HepG2 (cell line): ENCODE measurements around the gene OPRD1. TPM values are rescaled to one million over a fixed set of nuclear protein-coding genes. Genes with fewer than 3 reads are reported as not detected.

Experiments
- ASH2L ChIP-seq: fragments of 300-600, 200-600 bp; sonication (generic); IDR thresholded peaks from 2 replicates; pipeline ENCODE4 v1.7.0; 2017; ENCODE audit warnings: low read depth, mild to moderate bottlenecking, moderate library complexity, mixed read lengths, low read length; ENCODE audit not compliant: insufficient read length
- ATF7-NPFF ChIP-seq: sonication (generic); formaldehyde crosslinking; IDR thresholded peaks from 2 replicates; pipeline ENCODE4 v1.8.1; 2023; ENCODE audit warnings: mild to moderate bottlenecking, low read depth, missing genetic modification reagents, moderate library complexity
- ATRX ChIP-seq: sonication (generic); formaldehyde crosslinking; IDR thresholded peaks from 2 replicates; pipeline ENCODE4 v1.4.0; 2020; ENCODE audit warnings: missing genetic modification reagents, borderline replicate concordance
- EP300 ChIP-seq, 3 experiments: sonication (generic) in 1 of 3; formaldehyde crosslinking in 1 of 3; IDR thresholded peaks; 2 replicates each; pipeline versions ENCODE4 v1.5.1 to v1.6.1; 2011 to 2020; ENCODE audit warnings: low read depth in 2 of 3, low read length in 2 of 3, borderline replicate concordance in 1 of 3, improper control_type of control experiment in 1 of 3, mild to moderate bottlenecking in 1 of 3, missing genetic modification reagents in 1 of 3, moderate library complexity in 1 of 3
- HBP1 ChIP-seq: IDR thresholded peaks from 2 replicates; pipeline ENCODE4 v1.6.1; 2016; ENCODE audit warnings: low read depth, control low read depth
- HES4 ChIP-seq: sonication (generic); formaldehyde crosslinking; IDR thresholded peaks from 2 replicates; pipeline ENCODE4 v1.9.0; 2021; ENCODE audit warnings: mild to moderate bottlenecking, missing genetic modification reagents, borderline replicate concordance
- HMGXB4 ChIP-seq, 2 experiments: sonication (generic) in 1 of 2; formaldehyde crosslinking in 1 of 2; IDR thresholded peaks; 2 replicates each; pipeline versions ENCODE4 v1.4.0 to v1.6.1; 2018 to 2020; ENCODE audit warnings: missing genetic modification reagents in 2 of 2, borderline replicate concordance in 1 of 2, low read depth in 1 of 2, mild to moderate bottlenecking in 1 of 2, missing biosample characterization in 1 of 2
- KAT8 ChIP-seq: IDR thresholded peaks from 2 replicates; pipeline ENCODE4 v1.6.1; 2016; ENCODE audit warnings: missing genetic modification reagents, missing compliant biosample characterization
- MLX ChIP-seq: IDR thresholded peaks from 2 replicates; pipeline ENCODE4 v1.6.1; 2016
- PHF20 ChIP-seq: sonication (generic); formaldehyde crosslinking; IDR thresholded peaks from 2 replicates; pipeline ENCODE4 v1.5.0; 2020; ENCODE audit warnings: mild to moderate bottlenecking, missing genetic modification reagents
- SMC3 ChIP-seq: IDR thresholded peaks from 2 replicates; pipeline ENCODE4 v1.6.1; 2011; ENCODE audit warnings: low read length, improper control_type of control experiment
- SP2 ChIP-seq: sonication (generic); formaldehyde crosslinking; IDR thresholded peaks from 2 replicates; pipeline ENCODE4 v1.5.1; 2020; ENCODE audit warnings: mild to moderate bottlenecking, missing genetic modification reagents
- TFE3 ChIP-seq: IDR thresholded peaks from 2 replicates; pipeline ENCODE4 v1.6.1; 2016
- XRCC5 ChIP-seq: fragments of 200-400 bp; formaldehyde crosslinking; optimal IDR thresholded peaks from 2 replicates; pipeline ENCODE3; 2017; ENCODE audit warnings: mild to moderate bottlenecking, low read length
- ZBTB26 ChIP-seq: IDR thresholded peaks from 2 replicates; pipeline ENCODE4 v1.6.1; 2016; ENCODE audit warnings: missing compliant biosample characterization, missing genetic modification reagents, borderline replicate concordance
- ZMYM2 ChIP-seq: sonication (generic); formaldehyde crosslinking; IDR thresholded peaks from 2 replicates; pipeline ENCODE4 v1.8.0; 2022; ENCODE audit warnings: mild to moderate bottlenecking, missing genetic modification reagents
- ZNF274 ChIP-seq: sonication (generic); formaldehyde crosslinking; IDR thresholded peaks from 2 replicates; pipeline ENCODE4 v1.5.1; 2020; ENCODE audit warnings: mild to moderate bottlenecking, missing genetic modification reagents
- ZNF484 ChIP-seq: sonication (generic); formaldehyde crosslinking; IDR thresholded peaks from 2 replicates; pipeline ENCODE4 v1.5.1; 2020; ENCODE audit warnings: mild to moderate bottlenecking, low read depth, missing genetic modification reagents, borderline replicate concordance
- ZNF556 ChIP-seq: sonication (generic); formaldehyde crosslinking; IDR thresholded peaks from 2 replicates; pipeline ENCODE4 v1.4.0; 2020; ENCODE audit warnings: mild to moderate bottlenecking, missing genetic modification reagents, borderline replicate concordance
- ZNF691 ChIP-seq: sonication (generic); formaldehyde crosslinking; IDR thresholded peaks from 2 replicates; pipeline ENCODE4 v1.4.0; 2020; ENCODE audit warnings: missing genetic modification reagents, low read depth, mild to moderate bottlenecking, borderline replicate concordance
- polyA plus RNA-seq, 8 experiments: library from polyadenylated mRNA; depleted of rRNA in 3 of 8; stranded (reverse) in 7 of 8; unstranded in 1 of 8; fragments of >200 nt; fragmentation: Illumina TruSeq in 4 of 8; extraction: Trizol in 4 of 8; gene quantifications; 2 replicates each; pipeline versions ENCODE4 v1.2.1 to v1.2.3, GENCODE V29; 2011 to 2016; ENCODE audit warnings: low read depth in 4 of 8, missing spikeins in 1 of 8, mixed read lengths in 1 of 8; ENCODE audit not compliant: insufficient read depth in 1 of 8
- total RNA-seq, 5 experiments: library from RNA; depleted of rRNA; stranded (reverse); fragments of >200 nt; fragmentation: Illumina TruSeq; extraction: Trizol; gene quantifications; 2 replicates each; pipeline ENCODE4 v1.2.3, GENCODE V29; 2016; ENCODE audit warnings: low read depth in 1 of 5

OPRD1 gene
- total and polyA plus RNA-seq, 2 of the 13 experiments (the other 11 are each of a cell fraction or from before 2014, with no cell fraction given), result 0.02 to 0.03 TPM

GRCh38 chr1:28914228-28915030 lies 102.5 kb downstream of the OPRD1 start, which contains the start of gene EPB41 (continued):
- TF ChIP-seq ZNF556 (0 out of 2 replicates have a peak, but pooled peaks have one; percentile 9), ZNF484 (CRISPR knock-in tag) (no peak), EP300 (IDR thresholded peaks at IDR 0.05; ENCODE audit: low read depth in 2 of 2, low read length in 2 of 2) (no peak), EP300 (CRISPR knock-in tag; IDR thresholded peaks at IDR 0.05; ENCODE audit: borderline replicate concordance) (no peak), SMC3 (no peak), HMGXB4 (CRISPR knock-in tag; IDR thresholded peaks at IDR 0.05; ENCODE audit: borderline replicate concordance in 1 of 2, low read depth in 1 of 2) (peak in 1 of 2 experiments; percentile 33; a peak in 2 of 4 replicates), HES4 (CRISPR knock-in tag) (peak; percentile 40; the same call in 1 of the 2 replicates), ATF7-NPFF (CRISPR knock-in tag) (peak; percentile 63), TFE3 (CRISPR knock-in tag) (no peak), HBP1 (CRISPR knock-in tag) (no peak), KAT8 (CRISPR knock-in tag) (no peak; the same call in 1 of the 2 replicates), ZNF691 (CRISPR knock-in tag) (no peak), ZBTB26 (CRISPR knock-in tag) (no peak), MLX (no peak), ASH2L (peak; percentile 83), PHF20 (CRISPR knock-in tag) (no peak; the same call in 1 of the 2 replicates), ATRX (CRISPR knock-in tag) (no peak), ZNF274 (no peak; the same call in 1 of the 2 replicates), SP2 (CRISPR knock-in tag) (peak; percentile 67), ZMYM2 (no peak), XRCC5 (peak; percentile 49)
